Pulmonary artery endothelial cell (primary cell): ENCODE measurements around the gene GAS6. TPM values are rescaled to one million over a fixed set of nuclear protein-coding genes. Genes with fewer than 3 reads are reported as not detected.

Experiments
- DNase-seq: peaks from one replicate; pipeline ENCODE4 v3.0.0-alpha.2; 2011; ENCODE audit warnings: low read depth, low spot score
- total RNA-seq: library from RNA; depleted of rRNA; stranded (reverse); fragments of >200 nt; gene quantifications from 2 replicates; pipeline ENCODE4 v1.2.3, GENCODE V29; 2014

The GAS6 gene
- total RNA-seq, 1 donor from 2014 or later = 127 TPM

DNA sequence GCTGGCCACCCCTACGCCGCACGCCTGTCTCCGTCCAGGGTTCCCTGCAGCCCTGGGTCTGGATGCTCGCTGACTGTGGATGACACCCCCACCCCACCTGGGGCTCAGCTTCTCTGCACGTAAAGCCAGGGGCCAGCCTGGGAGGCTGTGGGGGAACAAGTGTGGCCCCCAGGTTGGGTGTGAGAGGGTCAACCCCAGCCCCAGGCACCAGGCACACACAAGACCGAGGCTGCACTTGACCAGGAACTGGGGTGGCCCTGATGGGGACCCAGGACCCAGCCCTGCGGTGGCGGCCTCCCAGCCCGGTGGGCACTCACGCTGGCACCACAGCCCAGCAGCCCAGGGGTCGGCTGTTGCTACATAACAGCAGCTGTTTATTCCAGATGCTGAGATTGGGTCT is 41.6 kb downstream of the GAS6 start:
- no peak for DNase-seq

- DNase-seq = no peak
Measured at GRCh38 chr13:113821847-113822246, 42.0 kb downstream of the GAS6 start.

GRCh38 chr13:113820813-113821651 is 42.8 kb downstream of the GAS6 start:
- DNase-seq = peak; percentile 56

DNA sequence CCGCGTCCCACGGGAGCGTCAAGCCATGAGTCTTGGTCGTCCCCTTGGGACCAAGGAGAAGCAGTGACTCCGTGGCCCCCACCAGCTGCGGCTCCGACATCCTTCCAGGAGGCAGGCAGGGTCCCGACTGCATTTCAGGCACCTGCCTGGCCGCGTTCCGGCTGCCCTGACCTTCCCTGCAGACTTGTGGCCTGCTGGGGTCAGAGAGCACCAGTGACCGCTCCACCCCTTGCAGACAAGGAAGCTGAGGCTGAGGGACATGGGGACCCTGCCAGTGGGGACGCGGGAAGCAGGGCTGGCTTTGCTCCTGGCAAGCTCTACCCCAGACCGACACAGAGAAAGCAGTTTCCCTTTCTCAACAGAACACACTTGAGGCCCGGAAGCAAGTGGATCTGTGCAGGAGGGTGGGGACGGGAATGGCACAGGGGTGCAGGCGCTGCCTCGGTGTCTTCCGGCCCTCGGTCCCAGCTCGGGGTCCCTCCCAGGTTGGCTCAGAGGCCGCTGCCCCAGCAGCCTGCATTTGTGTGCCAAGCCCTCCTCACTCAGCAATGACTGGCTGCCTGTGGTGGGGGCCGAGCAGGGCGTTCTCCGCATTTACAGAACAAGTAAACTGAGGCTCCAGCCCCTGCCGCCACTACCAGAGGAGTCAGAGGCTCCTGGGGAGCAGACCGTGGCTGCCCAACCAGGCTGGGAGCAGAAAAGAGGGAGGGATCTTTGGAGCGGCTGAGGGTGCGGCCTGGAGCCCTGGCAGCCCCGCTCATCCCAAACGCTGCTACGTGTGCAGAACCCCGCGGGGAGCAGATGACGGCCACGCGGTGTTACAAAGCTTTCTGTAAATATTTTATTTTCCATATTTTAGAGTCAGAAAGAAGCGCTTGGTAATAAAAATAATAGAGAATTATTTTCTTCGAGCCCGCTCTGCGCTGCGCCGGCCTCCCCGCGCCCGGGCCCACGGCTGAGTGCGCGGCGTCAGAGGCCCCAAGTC is 43.9 kb downstream of the GAS6 start:
- DNase-seq = no peak

GRCh38 chr13:113819341-113819730 is 44.5 kb downstream of the GAS6 start:
- DNase-seq = no peak

- DNase-seq = no peak
Measured at GRCh38 chr13:113818700-113819295, 45.1 kb downstream of the GAS6 start.

DNA sequence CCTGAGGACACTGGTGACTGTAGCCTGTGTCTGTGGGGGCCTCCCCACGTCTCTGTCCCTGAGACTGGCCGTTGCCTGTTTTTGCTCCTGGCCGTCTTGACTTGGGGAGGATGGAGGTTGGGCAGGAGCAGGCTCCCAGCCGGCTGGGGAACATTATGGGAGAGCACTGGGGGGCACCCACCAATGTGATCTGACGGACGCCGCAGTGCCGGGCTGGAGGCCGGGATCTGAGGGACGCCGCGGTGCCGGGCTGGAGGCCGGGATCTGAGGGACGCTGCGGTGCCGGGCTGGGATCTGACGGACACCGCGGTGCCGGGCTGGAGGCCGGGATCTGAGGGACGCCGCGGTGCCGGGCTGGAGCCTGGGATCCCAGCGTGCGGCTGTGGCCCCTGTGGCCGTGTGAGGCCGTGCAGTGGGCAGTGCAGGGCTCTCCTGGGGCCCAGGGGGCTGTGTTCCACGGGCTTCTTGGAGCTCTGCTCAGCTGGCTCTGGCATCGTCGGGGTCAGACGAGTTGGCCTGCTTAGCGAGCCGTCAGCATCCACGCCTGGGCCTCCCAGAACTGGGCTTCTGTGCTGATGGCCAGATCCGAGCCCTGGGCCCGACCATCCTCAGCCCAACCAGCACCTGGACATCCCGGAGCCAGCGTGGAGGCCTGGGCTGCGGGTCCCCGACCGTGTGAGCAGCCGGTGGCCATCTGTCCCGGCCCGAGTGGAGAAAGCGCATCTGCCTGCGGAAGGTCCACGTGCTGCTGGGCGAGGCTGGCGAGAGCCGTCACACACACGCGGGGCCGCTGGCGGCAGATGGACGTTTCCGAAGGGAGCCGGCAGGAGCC is 45.8 kb downstream of the GAS6 start:
- DNase-seq = no peak

DNA sequence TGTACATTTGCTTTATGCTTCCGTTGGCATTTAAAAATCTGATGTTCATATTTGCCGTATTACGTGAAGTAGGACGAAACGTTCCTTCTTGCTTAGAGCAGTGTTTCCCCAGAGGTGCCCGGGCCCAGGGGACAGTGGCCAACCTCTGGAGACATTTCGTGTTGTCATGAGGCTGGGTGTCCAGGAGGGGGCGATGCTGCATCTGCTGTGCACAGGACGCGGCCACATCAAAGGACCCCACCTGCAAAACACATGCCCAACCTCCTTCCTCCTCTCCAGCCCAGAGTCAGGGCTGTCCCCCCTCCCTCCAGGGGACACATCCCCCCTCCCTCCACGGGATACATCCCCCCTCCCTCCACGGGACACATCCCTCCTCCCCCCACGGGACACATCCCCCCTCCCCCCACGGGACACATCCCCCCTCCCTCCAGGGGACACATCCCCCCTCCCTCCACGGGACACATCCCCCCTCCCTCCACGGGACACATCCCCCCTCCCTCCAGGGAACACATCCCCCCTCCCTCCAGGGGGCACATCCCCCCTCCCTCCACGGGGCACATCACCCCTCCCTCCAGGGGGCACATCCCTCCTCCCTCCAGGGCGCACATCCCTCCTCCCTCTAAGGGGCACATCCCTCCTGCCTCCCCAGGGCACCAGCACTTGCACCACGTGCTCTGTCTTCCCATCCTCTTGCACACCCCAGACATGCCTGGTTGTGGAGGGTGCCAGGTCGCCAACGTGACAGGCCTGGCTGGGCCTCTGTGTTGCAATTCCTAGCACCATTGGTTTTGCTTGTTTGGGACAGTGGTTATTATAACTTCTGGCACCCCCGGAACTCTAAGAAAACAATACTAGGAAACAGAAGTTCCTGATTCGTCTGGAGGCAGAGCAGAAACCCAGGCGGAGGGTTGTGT is 46.7 kb downstream of the GAS6 start:
- peak; percentile 83 for DNase-seq

GRCh38 chr13:113816254-113816929 is 47.5 kb downstream of the GAS6 start:
- no peak for DNase-seq

DNA sequence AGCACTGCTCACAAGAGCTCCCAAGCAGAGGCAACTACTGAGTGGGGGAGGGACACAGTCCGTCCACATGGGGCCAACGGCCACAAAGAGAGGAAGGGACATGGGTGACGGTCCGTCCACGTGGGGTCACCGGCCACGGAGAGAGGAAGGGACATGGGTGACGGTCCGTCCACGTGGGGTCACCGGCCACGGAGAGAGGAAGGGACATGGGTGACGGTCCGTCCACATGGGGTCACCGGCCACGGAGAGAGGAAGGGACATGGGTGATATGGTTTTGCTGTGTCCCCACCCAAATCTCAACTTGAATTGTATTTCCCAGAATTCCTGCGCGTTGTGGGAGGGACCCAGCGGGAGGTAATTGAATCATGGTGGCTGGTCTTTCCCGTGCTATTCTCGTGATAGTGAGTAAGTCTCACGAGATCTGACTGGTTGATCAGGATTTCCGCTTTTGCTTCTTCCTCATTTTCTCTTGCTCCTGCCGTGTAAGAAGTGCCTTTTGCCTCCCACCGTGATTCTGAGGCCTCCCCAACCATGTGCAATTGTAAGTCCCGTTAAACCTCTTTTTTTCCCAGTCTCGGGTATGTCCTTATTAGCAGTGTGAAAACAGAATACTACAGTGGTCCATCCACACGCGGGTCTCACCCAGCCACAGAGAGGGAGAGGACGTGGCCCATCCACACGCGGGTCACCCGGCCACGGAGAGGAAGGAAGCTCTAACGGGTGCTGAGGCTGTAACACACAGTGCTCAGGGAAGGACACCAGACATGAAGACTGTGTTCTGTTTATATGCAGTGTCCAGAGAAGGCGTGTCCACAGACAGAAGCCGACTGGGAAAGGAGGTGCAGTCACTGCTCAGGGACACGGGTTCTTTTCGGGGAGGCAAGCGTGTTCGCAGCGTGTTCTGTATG is 48.5 kb downstream of the GAS6 start:
- no peak for DNase-seq

DNA sequence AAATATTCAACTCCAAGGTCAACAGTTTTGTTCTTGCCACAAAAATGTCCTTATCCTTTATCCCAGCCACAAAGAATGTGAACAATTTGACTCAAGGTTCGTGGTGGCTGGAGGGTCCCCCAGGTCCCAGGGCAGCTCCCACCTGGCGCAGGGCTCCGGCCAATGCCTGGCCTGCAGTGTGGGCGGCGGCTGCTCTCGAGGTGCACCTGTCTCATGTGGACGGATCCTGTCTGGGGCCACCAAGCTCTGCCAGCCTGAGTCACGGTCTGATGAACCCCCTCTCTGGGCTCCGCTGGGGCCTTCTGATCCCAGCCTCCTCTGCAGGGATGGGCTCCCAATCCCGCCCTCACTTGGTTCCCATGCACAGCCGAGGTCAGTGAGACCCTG is 49.4 kb downstream of the GAS6 start:
- no peak for DNase-seq

GRCh38 chr13:113813749-113814434 is 50.0 kb downstream of the GAS6 start:
- no peak for DNase-seq

GRCh38 chr13:113813070-113813748 is 50.7 kb downstream of the GAS6 start:
- no peak for DNase-seq

DNA sequence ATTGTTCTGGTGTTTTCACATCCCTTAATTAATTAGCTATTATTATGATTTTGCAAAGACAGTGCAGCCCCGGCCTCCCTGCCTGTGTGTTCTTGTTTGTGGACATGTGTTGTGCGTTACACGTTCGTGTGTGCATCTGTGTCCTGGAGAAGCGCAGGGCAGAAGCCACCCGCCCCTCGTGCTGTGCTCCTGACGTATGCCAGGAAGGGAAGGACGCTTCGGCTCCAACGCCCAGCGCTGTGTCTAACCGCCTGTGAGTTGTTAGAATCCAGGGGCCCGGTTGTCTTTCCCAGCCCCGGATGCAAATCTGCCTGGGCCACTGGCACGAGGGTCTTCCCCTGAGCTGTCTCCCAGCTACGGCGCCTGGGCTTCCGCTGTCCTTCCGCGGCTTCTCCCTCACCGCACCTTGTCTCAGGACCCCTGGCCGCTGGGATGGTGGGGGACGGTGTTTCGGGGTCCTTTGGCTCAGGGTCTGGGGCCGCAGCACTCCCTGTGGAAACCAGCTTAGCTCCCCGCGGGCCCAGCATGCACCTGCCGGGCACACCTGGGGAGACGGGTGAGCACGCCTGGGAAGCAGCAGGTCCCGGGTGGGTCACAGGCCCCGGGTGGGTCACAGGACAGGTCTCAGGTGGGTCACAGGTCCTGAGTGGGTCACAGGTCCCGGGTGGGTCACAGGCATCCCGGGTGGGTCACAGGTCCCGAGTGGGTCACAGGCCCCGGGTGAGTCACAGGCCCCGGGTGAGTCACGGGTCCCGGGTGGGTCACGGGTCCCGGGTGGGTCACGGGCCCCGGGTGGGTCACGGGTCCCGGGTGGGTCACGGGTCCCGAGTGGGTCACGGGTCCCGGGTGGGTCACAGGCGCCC is 51.5 kb downstream of the GAS6 start:
- no peak for DNase-seq

DNA sequence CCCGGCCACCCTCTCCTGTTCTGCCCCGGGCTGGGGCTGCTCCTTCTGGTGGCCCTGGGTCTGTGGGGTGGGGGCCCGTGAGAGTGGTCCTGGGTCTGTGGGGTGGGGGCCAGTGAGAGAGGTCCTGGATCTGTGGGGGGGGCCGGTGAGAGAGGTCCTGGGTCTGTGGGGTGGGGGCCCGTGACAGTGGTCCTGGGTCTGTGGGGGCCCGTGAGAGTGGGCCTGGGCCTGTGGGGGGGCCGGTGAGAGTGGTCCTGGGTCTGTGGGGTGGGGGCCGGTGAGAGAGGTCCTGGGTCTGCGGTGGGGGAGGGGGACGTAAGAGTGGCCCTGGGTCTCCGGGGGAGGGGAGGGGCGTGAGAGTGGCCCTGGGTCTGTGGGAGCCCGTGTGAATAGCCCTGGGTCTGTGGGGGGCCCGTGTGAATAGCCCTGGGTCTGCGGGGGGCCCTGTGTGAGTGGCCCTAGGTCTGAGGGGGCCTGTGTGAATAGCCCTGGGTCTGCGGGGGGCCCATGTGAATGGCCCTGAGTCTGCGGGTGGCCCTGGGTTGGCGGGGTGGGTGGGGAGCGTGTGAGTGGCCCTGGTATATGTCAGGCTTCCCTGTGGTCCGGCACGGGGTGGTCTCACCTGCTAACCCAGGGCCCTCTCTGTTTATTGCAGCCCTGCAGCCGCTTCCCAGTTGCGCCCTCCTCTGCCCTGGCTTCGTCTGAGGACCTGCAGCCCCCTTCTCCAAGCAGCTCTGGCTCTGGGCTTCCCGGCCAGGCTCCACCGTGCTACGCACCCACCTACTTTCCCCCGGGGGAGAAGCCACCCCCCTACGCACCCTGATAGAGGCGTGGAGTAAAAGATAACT is 52.6 kb downstream of the GAS6 start:
- no peak for DNase-seq
